Ascending aorta (tissue), 2 donors: ENCODE results near the gene GPR107. TPM values are rescaled to one million over a fixed set of nuclear protein-coding genes. Genes with fewer than 3 reads are reported as not detected.

Experiments used
- DNase-seq, 2 donors: peaks; one replicate each; pipeline ENCODE4 v3.0.0-alpha.2; 2019; ENCODE audit warnings: low spot score in 2 of 2
- H3K27ac ChIP-seq, 2 donors: fragments of 200-600 bp; sonication (generic); one replicate each; pipeline ENCODE4 v1.5.1; 2016 to 2017; ENCODE audit warnings: mild to moderate bottlenecking in 1 of 2
- H3K27me3 ChIP-seq: fragments of 200-600 bp; sonication (generic); one replicate; pipeline ENCODE4 v1.5.1; 2017
- H3K36me3 ChIP-seq, 2 donors: fragments of 200-600 bp; sonication (generic); one replicate each; pipeline ENCODE4 v1.5.1; 2016
- H3K4me1 ChIP-seq, 2 donors: fragments of 200-600 bp; sonication (generic); one replicate each; pipeline ENCODE4 v1.5.1; 2016 to 2017; ENCODE audit warnings: mild to moderate bottlenecking in 1 of 2
- H3K4me3 ChIP-seq, 2 donors: fragments of 200-600 bp; sonication (generic); one replicate each; pipeline ENCODE4 v1.5.1; 2016 to 2017; ENCODE audit warnings: mild to moderate bottlenecking in 1 of 2
- H3K9me3 ChIP-seq, 2 donors: fragments of 200-600 bp; sonication (generic); one replicate each; pipeline ENCODE4 v1.5.1; 2016
- intact Hi-C: fragments of 100-400 bp; cut with DNase I; formaldehyde crosslinking; loops from one replicate; pipeline ENCODE4 v1.15.1; 2023
- total RNA-seq: library from RNA; depleted of rRNA; stranded (reverse); fragments of >200 nt; gene quantifications from one replicate; pipeline ENCODE4 v1.1.0, GENCODE V29; 2016
- TF ChIP-seq, protein P1 (sequence below), 3 experiments: fragments of 200-600 bp in 2 of 3; fragments of 450-650 bp in 1 of 3; sonication (generic) in 2 of 3; IDR thresholded peaks; one replicate each; pipeline ENCODE4 v1.5.1; 2016 to 2019; ENCODE audit warnings: antibody characterized with exemption in 3 of 3, mild to moderate bottlenecking in 1 of 3, moderate library complexity in 1 of 3

The GPR107 gene
- total RNA-seq, 1 donor from 2014 or later: 37.4 TPM

DNA sequence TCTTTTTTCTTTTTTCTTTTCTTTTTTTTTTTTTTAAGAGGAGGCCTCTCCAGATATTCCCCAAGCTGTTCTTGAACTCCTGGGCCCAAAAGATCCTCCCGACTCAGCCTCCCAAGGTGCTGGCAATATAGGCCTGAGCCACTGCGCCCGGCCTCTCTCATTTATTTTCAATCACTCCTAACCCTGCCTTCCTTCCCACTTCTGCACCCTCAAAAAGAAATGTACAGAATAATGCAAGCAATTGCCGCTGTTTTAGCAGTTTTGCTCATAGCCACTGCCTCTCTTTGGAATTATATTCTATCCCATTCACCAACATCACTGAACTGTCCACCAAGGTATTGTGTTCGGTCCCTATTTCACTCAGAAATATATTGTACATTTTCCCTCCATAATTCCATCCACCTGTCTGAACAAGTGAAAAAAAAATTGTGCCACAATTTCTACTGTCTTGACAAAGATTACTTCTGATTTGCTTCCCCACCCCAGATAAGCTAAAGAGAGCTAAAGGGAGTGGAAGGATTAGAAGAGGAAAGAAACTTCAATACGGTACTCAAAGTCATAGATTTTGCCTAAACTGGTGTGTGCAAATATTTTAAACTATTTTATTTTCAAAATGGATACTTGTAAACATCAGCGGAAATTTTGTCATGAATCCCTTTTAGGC is 12.6 kb upstream of the GPR107 start:
- TF ChIP-seq, protein P1, sequence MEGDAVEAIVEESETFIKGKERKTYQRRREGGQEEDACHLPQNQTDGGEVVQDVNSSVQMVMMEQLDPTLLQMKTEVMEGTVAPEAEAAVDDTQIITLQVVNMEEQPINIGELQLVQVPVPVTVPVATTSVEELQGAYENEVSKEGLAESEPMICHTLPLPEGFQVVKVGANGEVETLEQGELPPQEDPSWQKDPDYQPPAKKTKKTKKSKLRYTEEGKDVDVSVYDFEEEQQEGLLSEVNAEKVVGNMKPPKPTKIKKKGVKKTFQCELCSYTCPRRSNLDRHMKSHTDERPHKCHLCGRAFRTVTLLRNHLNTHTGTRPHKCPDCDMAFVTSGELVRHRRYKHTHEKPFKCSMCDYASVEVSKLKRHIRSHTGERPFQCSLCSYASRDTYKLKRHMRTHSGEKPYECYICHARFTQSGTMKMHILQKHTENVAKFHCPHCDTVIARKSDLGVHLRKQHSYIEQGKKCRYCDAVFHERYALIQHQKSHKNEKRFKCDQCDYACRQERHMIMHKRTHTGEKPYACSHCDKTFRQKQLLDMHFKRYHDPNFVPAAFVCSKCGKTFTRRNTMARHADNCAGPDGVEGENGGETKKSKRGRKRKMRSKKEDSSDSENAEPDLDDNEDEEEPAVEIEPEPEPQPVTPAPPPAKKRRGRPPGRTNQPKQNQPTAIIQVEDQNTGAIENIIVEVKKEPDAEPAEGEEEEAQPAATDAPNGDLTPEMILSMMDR (IDR thresholded peaks at IDR 0.05): no peak
- Histone ChIP-seq H3K4me3 (peak overlapping the region; percentile 86 to 94), H3K9me3 (no peaks in the 10 kb centered on the region), H3K27me3 (no peaks in the 10 kb centered on the region), H3K27ac (peak overlapping the region; percentile 93 to 95), H3K4me1 (peaks cover 3 to 33% of the 10 kb centered on the region in 2 donors), H3K36me3 (no peaks in the 10 kb centered on the region)
- DNase-seq: peak in 1 of 2 donors; percentile 19
- intact Hi-C loops: no loop called here

DNA sequence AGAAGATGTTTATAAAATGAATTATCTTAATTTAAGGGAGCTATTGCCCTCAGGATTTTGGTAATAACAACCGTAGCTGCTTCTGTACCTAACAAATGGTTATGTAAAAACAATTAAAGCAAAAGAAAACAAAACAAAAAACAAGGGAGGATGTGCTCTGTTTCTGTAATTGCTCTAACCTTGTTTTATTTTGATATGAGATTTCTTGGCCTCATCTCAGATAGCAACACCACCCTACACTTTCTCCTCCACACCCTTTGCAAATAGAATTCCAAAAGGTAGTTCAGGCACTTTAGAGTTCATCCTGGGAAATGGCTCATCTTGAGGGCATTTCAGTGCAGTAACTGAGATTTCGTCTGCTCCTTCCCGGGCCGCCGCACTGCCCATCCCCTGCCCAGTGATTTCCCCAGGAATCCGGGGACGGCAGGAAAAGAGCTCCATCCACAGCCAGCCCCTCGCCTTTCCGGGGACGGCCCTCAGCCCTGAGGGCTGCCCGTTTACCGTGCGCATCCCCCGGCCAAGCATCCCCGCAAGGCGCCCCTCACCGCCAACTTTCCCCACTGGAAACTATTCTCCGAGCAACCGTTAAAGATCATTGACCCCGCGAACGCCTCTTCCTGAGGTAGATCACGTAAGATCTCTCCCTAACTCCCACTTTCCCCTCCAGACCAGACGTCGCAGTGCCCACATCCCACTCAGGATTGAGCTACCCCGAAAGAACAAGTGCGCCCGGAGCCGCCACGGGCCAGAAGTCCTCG is 11.9 kb upstream of the GPR107 start:
- intact Hi-C loops: loop anchor here (2.0 kb wide), 3 partner anchors 47 to 107 kb away; no protein-coding TSS in a partner anchor
- H3K4me3 ChIP-seq: peak overlapping the region; percentile 86 to 94
- peak in 1 of 2 donors; percentile 66 for DNase-seq
- TF ChIP-seq, protein P1 (IDR thresholded peaks at IDR 0.05): no peak
- no peaks in the 10 kb centered on the region for H3K27me3 ChIP-seq
- peaks cover 3 to 28% of the 10 kb centered on the region in 2 donors for H3K4me1 ChIP-seq
- H3K9me3 ChIP-seq: no peaks in the 10 kb centered on the region
- peak overlapping the region; percentile 93 to 95 for H3K27ac ChIP-seq
- no peaks in the 10 kb centered on the region for H3K36me3 ChIP-seq

DNA sequence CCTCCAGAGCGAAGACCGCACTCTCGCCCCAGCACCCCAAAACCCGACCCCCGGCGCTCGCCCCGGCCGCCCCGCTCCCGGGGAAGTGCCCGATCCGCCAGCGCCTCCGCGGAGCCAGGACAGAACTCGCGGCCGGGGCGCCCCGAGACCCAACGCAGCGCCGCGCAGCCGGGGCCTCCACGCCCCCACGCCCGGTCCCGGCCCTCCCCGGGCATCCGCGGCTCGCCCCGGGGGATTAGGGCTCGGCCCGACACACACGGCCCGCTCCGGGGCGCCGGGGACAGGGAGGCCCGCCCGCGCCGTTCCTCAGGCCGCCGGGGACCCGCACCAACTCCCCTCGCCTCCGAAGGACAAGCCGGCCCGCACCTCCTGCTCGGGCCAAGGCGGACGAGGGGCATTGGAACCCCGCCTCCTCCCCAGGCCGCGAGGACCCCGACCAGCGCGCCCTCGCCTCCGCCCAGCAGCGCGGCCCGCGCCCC is 11.3 kb upstream of the GPR107 start:
- H3K4me3 ChIP-seq: peak overlapping the region; percentile 86 to 94
- no peaks in the 10 kb centered on the region for H3K9me3 ChIP-seq
- intact Hi-C loops: loop anchor here (2.0 kb wide), 3 partner anchors 48 to 108 kb away; no protein-coding TSS in a partner anchor
- no peaks in the 10 kb centered on the region for H3K36me3 ChIP-seq
- H3K27ac ChIP-seq: peak overlapping the region; percentile 93 to 95
- DNase-seq: peak in 1 of 2 donors; percentile 67
- peaks cover 3 to 28% of the 10 kb centered on the region in 2 donors for H3K4me1 ChIP-seq
- H3K27me3 ChIP-seq: no peaks in the 10 kb centered on the region
- TF ChIP-seq, protein P1 (IDR thresholded peaks at IDR 0.05): no peak

DNA sequence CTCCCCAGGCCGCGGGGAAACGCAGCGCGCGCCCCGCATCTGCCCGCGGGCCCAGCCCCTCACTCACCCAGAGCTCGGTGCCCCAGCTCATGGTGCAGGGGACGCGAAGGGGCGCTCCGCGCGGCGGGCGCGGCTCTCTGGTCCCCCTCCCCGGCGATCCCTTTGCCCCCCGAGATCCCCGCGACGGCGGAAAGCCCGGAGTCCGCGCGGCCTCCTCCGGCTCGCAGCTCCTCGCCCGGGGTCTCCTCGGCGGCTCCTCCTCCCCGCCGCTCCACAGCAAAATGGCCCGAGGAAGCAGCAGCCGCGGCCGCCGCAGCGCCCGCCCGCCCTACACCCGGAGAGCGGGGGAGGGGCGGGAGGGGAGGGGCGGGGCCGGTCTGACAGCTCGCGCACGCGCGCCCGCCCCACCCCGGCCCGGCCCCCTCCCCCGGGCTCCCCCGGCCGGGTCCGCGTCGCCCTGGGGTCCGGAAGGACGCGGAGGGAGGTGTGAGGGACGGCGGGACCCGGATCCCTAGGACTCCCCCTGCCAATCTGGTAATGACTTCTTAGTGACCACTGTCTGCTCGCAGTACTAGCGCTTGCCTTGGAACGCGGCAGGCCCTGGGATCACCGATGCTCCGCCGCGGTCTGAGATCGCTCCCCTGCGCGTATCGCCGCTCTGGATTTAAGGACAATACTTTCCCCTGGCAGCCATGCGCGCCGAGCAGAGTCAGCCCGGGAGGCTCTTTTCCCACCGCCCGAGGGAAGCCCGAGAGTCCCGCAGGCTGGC is 10.6 kb upstream of the GPR107 start, which contains the start of gene FNBP1:
Gene FNBP1 (minus strand): TSS at position 305 of the 769 bp plus-strand sequence. CDS start 214 bp downstream, at position 91.
- no peaks in the 10 kb centered on the region for H3K9me3 ChIP-seq
- TF ChIP-seq, protein P1 (IDR thresholded peaks at IDR 0.05): peak in 1 of 3 experiments; percentile 5
- peaks cover 3 to 28% of the 10 kb centered on the region in 2 donors for H3K4me1 ChIP-seq
- H3K4me3 ChIP-seq: peak within 1 kb of the TSS; percentile 86 to 94
- no peaks in the 10 kb centered on the region for H3K27me3 ChIP-seq
- H3K36me3 ChIP-seq: no peaks in the 10 kb centered on the region
- DNase-seq: peak in 1 of 2 donors; percentile 88
- intact Hi-C loops: loop anchor here (1.0 to 2.0 kb wide), 4 partner anchors 48 to 158 kb away; no protein-coding TSS in a partner anchor
- peak within 1 kb of the TSS; percentile 93 to 95 for H3K27ac ChIP-seq
